ENCODE data around the gene SHISA9. TPM values are rescaled to one million over a fixed set of nuclear protein-coding genes. Genes with fewer than 3 reads are reported as not detected.

Gene SHISA9
- polyA plus RNA-seq, 1 of the 3 experiments (the other 2 are of a cell fraction) = 0.02 TPM

DNA sequence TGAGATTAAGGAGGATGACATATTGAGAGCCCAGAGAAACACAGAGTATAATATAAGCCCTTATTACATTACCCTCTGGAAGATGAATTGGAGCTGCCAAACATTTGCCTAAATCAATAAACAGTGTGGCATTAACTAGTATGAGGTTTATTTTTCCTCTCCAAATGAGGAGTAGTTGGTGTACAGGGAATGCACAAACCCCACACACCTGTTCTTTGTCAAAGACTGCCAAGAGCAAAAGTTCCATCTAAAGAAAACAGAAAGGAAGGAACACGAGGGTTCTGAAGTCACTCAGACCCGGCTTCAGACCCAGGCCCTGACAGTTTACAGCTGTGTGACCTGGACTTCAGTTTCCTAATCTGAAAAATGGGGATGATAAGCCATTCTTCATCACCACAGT lies 138.1 kb downstream of the SHISA9 start:
- no peaks in the 10 kb centered on the region for H3K27me3 ChIP-seq (ENCODE audit: insufficient read depth)
- H4K20me1 ChIP-seq (ENCODE audit: insufficient read depth) = no peaks in the 10 kb centered on the region
- no peak overlapping the region for H3K4me3 ChIP-seq (ENCODE audit: low read depth in 2 of 2, low read length in 1 of 2)
- no peaks in the 10 kb centered on the region for H3K4me1 ChIP-seq (ENCODE audit: control insufficient read depth in 1 of 2, insufficient read depth in 2 of 2, low read depth in 1 of 2, low read length in 1 of 2)
- CTCF ChIA-PET = interaction anchor here (0.6 kb wide), 1 partner anchor 1215 kb away, joined by 3 read pairs; no protein-coding TSS in a partner anchor
- TF ChIP-seq USF1 (IDR thresholded peaks at IDR 0.05; ENCODE audit: borderline replicate concordance, low read depth) = no peak
- no peak for TF ChIP-seq JUND (IDR thresholded peaks at IDR 0.05)
- TF ChIP-seq, protein P1, sequence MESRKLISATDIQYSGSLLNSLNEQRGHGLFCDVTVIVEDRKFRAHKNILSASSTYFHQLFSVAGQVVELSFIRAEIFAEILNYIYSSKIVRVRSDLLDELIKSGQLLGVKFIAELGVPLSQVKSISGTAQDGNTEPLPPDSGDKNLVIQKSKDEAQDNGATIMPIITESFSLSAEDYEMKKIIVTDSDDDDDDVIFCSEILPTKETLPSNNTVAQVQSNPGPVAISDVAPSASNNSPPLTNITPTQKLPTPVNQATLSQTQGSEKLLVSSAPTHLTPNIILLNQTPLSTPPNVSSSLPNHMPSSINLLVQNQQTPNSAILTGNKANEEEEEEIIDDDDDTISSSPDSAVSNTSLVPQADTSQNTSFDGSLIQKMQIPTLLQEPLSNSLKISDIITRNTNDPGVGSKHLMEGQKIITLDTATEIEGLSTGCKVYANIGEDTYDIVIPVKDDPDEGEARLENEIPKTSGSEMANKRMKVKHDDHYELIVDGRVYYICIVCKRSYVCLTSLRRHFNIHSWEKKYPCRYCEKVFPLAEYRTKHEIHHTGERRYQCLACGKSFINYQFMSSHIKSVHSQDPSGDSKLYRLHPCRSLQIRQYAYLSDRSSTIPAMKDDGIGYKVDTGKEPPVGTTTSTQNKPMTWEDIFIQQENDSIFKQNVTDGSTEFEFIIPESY (IDR thresholded peaks at IDR 0.05; ENCODE audit: borderline replicate concordance, low read depth) = no peak
- TF ChIP-seq FOXJ3 (CRISPR knock-in tag; IDR thresholded peaks at IDR 0.05) = no peak
- no peak for TF ChIP-seq CTCF (IDR thresholded peaks at IDR 0.05)
- TF ChIP-seq NFIC (IDR thresholded peaks at IDR 0.05; ENCODE audit: borderline replicate concordance) = no peak
- TF ChIP-seq MXI1 (IDR thresholded peaks at IDR 0.05; ENCODE audit: low read depth, low read length) = no peak
- H3K9me3 ChIP-seq = no peaks in the 10 kb centered on the region
- 0% methylated on average over 2 of the region's 2 CpGs for WGBS (ENCODE audit: low lambda C conversion rate)
- no peak overlapping the region for H3K9ac ChIP-seq
- no peaks in the 10 kb centered on the region for H3K79me2 ChIP-seq (ENCODE audit: insufficient read depth)
- DNase-seq = no peak
- no peaks in the 10 kb centered on the region for H3F3A ChIP-seq (replicated peaks; ENCODE audit: insufficient read depth)
- no peak overlapping the region for H2AFZ ChIP-seq (ENCODE audit: low read depth)
- no peaks in the 10 kb centered on the region for H3K36me3 ChIP-seq (replicated peaks in 1 of 2; ENCODE audit: control insufficient read depth in 1 of 2, insufficient read depth in 2 of 2, low read length in 1 of 2)
- no peak overlapping the region for H3K27ac ChIP-seq (ENCODE audit: low read depth in 2 of 2, low read length in 1 of 2)
- POLR2A ChIA-PET = no interaction called here
- no peaks in the 10 kb centered on the region for H3K9me2 ChIP-seq
- no peak overlapping the region for H3K4me2 ChIP-seq

GRCh38 chr16:13041180-13041579 lies 139.8 kb downstream of the SHISA9 start:
- no peaks in the 10 kb centered on the region for H3K79me2 ChIP-seq (ENCODE audit: insufficient read depth)
- 4% methylated on average over 1 of the region's 1 CpG for WGBS (ENCODE audit: low lambda C conversion rate)
- CTCF ChIA-PET = no interaction called here

More at GRCh38 chr16:13041180-13041579, 139.8 kb downstream of the SHISA9 start:
- no peaks in the 10 kb centered on the region for H3F3A ChIP-seq (replicated peaks; ENCODE audit: insufficient read depth)
- H3K9me3 ChIP-seq = no peaks in the 10 kb centered on the region
- no peak for DNase-seq
- H3K4me3 ChIP-seq (ENCODE audit: low read depth in 2 of 2, low read length in 1 of 2) = no peak overlapping the region
- H3K9me2 ChIP-seq = no peaks in the 10 kb centered on the region
- no peak overlapping the region for H3K9ac ChIP-seq
- no peaks in the 10 kb centered on the region for H3K27me3 ChIP-seq (ENCODE audit: insufficient read depth)
- no peak overlapping the region for H3K27ac ChIP-seq (ENCODE audit: low read depth in 2 of 2, low read length in 1 of 2)
- TF ChIP-seq ELF1 (IDR thresholded peaks at IDR 0.05) (no peak), TEAD4 (IDR thresholded peaks at IDR 0.05; ENCODE audit: borderline replicate concordance, insufficient read depth) (no peak), SMC3 (IDR thresholded peaks at IDR 0.05; ENCODE audit: low read depth, low read length) (no peak), MXI1 (IDR thresholded peaks at IDR 0.05; ENCODE audit: low read depth, low read length) (no peak), POLR2AphosphoS5 (IDR thresholded peaks at IDR 0.05; ENCODE audit: low read depth, low read length) (no peak), USF1 (IDR thresholded peaks at IDR 0.05; ENCODE audit: borderline replicate concordance, low read depth) (no peak), RFX5 (IDR thresholded peaks at IDR 0.05; ENCODE audit: low read length) (no peak)
- TF ChIP-seq, protein P1 (IDR thresholded peaks at IDR 0.05; ENCODE audit: borderline replicate concordance, low read depth) = no peak
- POLR2A ChIA-PET = no interaction called here
- H3K4me1 ChIP-seq (ENCODE audit: control insufficient read depth in 1 of 2, insufficient read depth in 2 of 2, low read depth in 1 of 2, low read length in 1 of 2) = no peaks in the 10 kb centered on the region
- no peak overlapping the region for H3K4me2 ChIP-seq
- no peak overlapping the region for H2AFZ ChIP-seq (ENCODE audit: low read depth)
- no peaks in the 10 kb centered on the region for H4K20me1 ChIP-seq (ENCODE audit: insufficient read depth)
- H3K36me3 ChIP-seq (replicated peaks in 1 of 2; ENCODE audit: control insufficient read depth in 1 of 2, insufficient read depth in 2 of 2, low read length in 1 of 2) = no peaks in the 10 kb centered on the region

All from SK-N-SH (cell line).